NCI-H1436 (cell line): ENCODE data around the gene MED17.

ENCODE experiments used
- DNase-seq: peaks from one replicate; lab custom pipeline; 2025; lab: John Stamatoyannopoulos, UW

The MED17 gene

GRCh38 chr11:93817426-93818348 lies 33.6 kb downstream of the MED17 start:
- no peak for DNase-seq

GRCh38 chr11:93819966-93820695 lies 36.0 kb downstream of the MED17 start:
- no peak for DNase-seq

DNA sequence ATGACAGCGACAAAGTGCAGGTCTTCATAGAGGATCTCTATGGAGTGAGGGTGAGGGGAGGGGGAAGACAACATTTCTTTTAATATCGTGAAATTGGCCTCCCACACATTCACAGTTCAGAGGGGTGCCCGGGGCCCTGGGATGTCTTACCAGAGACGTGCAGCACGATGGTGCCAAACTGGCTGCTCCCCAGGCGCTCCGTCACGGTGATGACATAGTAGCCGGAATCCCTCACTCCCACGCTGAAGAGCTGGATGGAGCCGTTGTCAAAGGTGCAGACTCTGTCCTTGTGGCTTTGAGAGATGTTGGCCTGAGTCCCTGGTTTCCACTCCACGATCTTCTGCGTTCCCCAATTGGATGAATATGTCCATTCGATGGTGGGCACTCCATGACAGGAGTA lies 36.8 kb downstream of the MED17 start:
- no peak for DNase-seq

- DNase-seq: no peak
Observed at GRCh38 chr11:93821617-93822016, 37.5 kb downstream of the MED17 start.

DNA sequence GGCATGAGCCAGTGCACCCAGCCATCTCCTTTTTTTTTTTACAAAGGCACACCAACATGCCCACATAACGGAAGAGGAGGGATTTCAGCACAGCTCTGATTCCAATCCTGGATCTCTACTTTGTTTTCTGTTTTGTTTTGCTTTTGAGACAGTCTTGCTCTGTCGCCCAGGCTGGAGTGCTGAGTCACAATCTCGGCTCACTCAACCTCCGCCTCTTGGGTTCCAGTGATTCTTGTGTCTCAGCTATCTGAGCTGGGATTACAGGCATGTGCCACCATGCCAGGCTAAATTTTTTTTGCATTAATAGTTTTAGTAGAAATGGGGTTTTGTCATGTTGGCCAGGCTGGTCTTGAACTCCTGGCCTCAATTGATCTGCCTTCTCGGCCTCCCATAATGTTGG lies 38.3 kb downstream of the MED17 start:
- no peak for DNase-seq

- no peak for DNase-seq
Observed at GRCh38 chr11:93823210-93823609, 39.1 kb downstream of the MED17 start.

GRCh38 chr11:93827363-93827762 lies 43.3 kb downstream of the MED17 start:
- DNase-seq: no peak

- DNase-seq: no peak
Observed at GRCh38 chr11:93829598-93829997, 45.5 kb downstream of the MED17 start.

GRCh38 chr11:93831343-93832127 lies 47.5 kb downstream of the MED17 start:
- DNase-seq: no peak

DNA sequence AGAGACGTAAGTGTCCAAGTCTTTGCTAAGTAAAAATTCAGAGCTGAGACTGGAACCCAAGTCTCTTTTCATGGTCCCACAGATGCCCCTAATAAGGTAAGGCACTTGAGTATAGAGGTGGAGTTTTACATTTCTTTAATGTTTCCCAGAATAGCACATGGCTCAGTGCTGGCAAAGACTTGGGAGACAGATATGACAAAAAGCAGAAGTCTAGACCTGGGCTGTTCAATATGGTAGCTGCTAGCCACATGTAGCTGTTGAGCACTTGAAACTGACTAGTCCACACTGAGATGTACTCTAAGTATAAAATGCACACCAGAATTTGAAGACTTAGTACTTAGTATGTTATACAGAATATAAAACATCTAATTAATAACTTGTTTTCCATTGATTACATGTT lies 48.7 kb downstream of the MED17 start:
- no peak for DNase-seq

DNA sequence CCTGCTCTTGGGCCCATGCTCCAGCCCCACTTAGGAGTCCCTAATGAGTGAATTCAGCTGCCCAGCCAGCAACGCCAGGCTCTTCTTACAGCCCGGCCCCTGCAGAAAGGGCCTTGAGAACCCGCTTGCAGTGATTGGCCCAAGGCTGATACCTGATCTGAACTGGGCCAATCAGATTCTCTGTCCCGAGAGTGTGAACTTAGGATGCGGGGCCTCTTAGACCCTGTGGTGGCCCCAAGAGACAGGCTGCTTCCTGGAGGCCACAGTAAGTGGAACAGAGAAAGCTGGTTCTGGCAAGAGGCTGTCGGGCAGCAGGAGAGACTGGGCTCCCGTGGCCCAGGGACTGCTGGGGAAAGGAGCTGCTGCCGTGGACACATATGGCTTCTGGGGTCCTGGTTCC lies 54.9 kb downstream of the MED17 start:
- no peak for DNase-seq

GRCh38 chr11:93840180-93840579 lies 56.1 kb downstream of the MED17 start:
- DNase-seq: no peak

DNA sequence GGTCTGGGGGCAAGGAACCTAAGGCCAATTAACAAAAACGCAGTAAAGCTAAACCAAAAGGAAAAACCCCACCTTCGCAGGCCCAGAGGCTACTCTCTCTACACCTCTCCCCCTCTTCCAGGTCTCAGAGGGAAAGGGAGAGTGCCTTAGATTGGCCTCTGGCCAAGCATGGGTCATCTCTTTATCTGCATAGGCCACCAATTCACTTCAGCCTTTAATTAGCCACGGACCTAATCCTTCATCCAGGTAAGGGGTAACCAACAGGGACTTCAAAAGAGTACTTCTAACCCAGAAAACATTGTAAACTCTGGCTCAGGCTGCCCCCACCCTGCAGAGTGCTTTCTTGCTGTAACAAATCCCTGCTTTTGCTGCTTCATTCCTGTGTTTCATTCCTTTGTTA lies 56.9 kb downstream of the MED17 start:
- no peak for DNase-seq

GRCh38 chr11:93841446-93841845 lies 57.4 kb downstream of the MED17 start:
- DNase-seq: no peak

DNA sequence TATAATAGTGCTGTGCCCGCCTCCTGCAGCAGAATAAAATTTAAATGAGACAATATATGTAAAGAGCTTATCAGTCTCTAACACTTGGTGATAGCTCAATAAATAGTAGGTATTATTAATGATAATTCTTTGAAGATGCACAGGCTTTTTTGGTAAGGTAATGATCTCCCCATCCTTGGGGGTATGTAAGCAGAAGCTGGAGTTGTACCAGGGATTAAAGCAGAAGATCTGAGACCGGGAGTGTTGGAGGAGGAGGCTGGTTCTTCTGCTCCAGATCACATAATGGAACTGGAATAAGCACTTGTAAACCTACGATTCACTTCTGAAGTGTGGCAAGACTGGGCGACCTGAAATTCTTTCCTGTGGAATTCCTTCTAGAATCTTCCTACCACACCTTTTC lies 58.0 kb downstream of the MED17 start:
- no peak for DNase-seq

DNA sequence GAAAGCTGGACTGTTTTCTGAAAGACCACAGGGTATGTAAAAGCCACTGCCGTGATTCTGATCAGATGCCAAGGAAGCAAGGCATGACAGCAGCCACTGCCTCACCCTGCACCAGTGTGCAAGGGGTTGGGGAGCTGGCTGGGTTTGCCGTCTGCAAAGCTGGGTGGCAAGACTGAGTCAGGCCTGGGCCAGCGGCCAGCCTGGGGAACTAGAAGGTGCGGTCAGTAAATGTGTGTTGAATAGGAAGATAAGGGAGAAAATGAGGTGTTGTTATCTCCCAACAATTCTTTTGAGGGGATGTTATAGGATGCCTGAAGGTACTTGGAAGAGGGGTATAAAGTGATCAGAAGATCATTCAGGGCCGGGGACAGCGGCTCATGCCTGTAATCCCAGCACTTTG lies 58.4 kb downstream of the MED17 start:
- no peak for DNase-seq

- no peak for DNase-seq
Observed at GRCh38 chr11:93843906-93844305, 59.8 kb downstream of the MED17 start.

DNA sequence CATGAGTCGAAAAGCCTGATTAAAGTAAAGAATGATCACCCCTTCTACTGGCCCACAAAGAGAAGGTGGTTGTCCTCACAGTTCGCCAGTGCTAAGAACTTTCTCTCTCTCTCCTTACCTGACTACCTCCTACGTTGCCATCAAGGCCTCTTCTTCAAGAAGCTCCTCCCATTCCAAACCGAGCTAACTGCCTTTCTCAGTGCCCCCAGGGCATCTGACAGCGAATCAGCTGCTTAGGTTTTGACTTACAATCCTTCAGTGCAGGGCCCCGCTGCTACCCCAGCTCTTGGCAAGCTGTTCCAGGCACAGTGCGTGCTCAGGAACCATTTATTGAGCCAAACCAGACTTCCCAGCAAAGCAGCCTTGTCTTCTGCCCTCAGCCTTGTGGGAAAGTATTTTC lies 60.5 kb downstream of the MED17 start:
- DNase-seq: no peak

DNA sequence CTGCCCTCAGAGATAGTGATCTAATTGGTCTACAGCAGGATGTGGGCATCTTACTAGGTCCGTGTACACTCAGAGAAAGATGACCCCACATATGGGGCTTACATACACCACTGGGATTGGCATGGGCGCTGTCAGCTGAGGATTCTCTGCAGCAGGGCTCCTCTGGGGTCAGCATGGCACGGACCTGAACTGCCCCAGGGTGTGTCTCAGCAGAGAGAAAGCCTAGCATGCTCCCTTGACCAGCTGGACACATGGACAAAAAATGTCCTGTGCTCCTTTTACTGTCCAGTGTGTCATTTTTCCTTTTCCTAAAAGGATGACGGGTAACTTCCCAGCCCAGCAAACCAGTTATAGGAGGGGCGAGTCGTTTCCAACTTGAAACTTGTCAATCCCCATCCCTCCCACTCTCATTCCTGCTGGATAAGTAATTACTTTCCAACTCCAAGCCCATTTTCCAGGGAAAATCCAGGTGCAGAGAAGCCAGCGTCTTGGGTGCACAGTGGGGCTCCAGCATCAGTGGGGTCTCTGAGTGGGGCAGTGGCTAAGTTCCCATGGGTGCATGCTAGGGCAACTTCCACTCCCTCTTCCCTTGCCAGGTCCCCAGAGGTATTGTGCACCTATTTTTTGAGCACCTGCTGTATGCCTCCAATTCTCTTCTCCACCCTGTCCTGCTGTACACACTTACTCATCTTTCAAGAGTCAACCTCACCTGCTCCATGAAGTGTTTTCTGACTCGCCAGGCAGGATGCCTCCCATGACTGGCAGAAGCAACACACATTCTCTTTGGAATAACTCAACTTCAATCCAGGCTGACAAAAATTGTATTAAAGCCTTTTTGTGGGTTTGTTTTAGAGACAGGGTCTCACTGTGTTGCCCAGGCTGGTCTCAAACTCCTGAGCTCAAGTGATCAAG lies 61.4 kb downstream of the MED17 start:
- no peak for DNase-seq

- DNase-seq: no peak
Observed at GRCh38 chr11:93846411-93846810, 62.3 kb downstream of the MED17 start.

- no peak for DNase-seq
Observed at GRCh38 chr11:93849201-93849600, 65.1 kb downstream of the MED17 start.
